Gastroesophageal sphincter (tissue), 3 donors: ENCODE measurements around the gene DHX35.

Source experiments
- CTCF ChIP-seq, 4 experiments: fragments of 200-600 bp in 2 of 4; fragments of 450-650 bp in 2 of 4; sonication (generic) in 1 of 4; IDR thresholded peaks; one replicate each; pipeline ENCODE4 v1.5.1; 2017 to 2019; ENCODE audit warnings: antibody characterized with exemption in 4 of 4, mild to moderate bottlenecking in 2 of 4, moderate library complexity in 2 of 4
- EP300 ChIP-seq: sonication (generic); formaldehyde crosslinking; IDR thresholded peaks from one replicate; pipeline ENCODE4 v1.6.1; 2017; ENCODE audit warnings: antibody characterized with exemption, mild to moderate bottlenecking
- POLR2A ChIP-seq, 2 donors: fragments of 450-650 bp; IDR thresholded peaks; one replicate each; pipeline ENCODE4 v1.6.1; 2017; ENCODE audit warnings: antibody characterized with exemption in 2 of 2, mild to moderate bottlenecking in 2 of 2, moderate library complexity in 1 of 2

GRCh38 chr20:39010496-39010895, 48.4 kb downstream of the DHX35 start:
- TF ChIP-seq CTCF (IDR thresholded peaks at IDR 0.05), result no peak
- no peak for TF ChIP-seq EP300
- no peak for TF ChIP-seq POLR2A (IDR thresholded peaks at IDR 0.05)
